Rectal smooth muscle tissue (tissue), 1 donor: Measurements from ENCODE around the gene MDH2.
"Not testable (repeated sequence)": the region's sequence is repeated elsewhere in the genome, so short reads cannot be mapped to it uniquely, and the experiment has no call there.

Source experiments
- H3K27ac ChIP-seq: one replicate; pipeline ENCODE4 v1.7.0; 2013; ENCODE audit warnings: low read depth, low read length, inconsistent platforms
- H3K27me3 ChIP-seq: one replicate; pipeline ENCODE4 v1.7.0; 2013; ENCODE audit warnings: low read length; ENCODE audit not compliant: control insufficient read depth, insufficient read depth
- H3K36me3 ChIP-seq: one replicate; pipeline ENCODE4 v1.7.0; 2013; ENCODE audit warnings: low read length; ENCODE audit not compliant: control insufficient read depth, insufficient read depth
- H3K4me1 ChIP-seq: one replicate; pipeline ENCODE4 v1.7.0; 2013; ENCODE audit warnings: low read length; ENCODE audit not compliant: control insufficient read depth, insufficient read depth
- H3K4me3 ChIP-seq: one replicate; pipeline ENCODE4 v1.7.0; 2013; ENCODE audit warnings: low read length
- H3K9ac ChIP-seq: one replicate; pipeline ENCODE4 v1.7.0; 2013; ENCODE audit warnings: low read length

Gene MDH2

GRCh38 chr7:76047811-76048667, at the start of gene MDH2, which contains the start of gene STYXL1:
Gene MDH2 (plus strand): TSS chr7:76048106. CDS start chr7:76048161, 55 bp downstream.
Gene STYXL1 (minus strand): TSS chr7:76048000. CDS start chr7:76030523, 17,477 bp downstream.
- peak within 1 kb of the TSS; percentile 95 for H3K27ac ChIP-seq

GRCh38 chr7:76000566-76000965, 47.3 kb upstream of the MDH2 start:
- Histone ChIP-seq H3K36me3 (peaks cover 13% of the 10 kb centered on the region), H3K27me3 (no peaks in the 10 kb centered on the region), H3K4me1 (no peaks in the 10 kb centered on the region), H3K9ac (no peak overlapping the region), H3K4me3 (no peak overlapping the region), H3K27ac (no peak overlapping the region)

More at GRCh38 chr7:76047811-76048667, at the start of gene MDH2, which contains the start of gene STYXL1:
- Histone ChIP-seq H3K4me3 (peak within 1 kb of the TSS; percentile 99), H3K9ac (peak within 1 kb of the TSS; percentile 99), H3K4me1 (peaks cover 5% of the 10 kb centered on the region), H3K27me3 (no peaks in the 10 kb centered on the region), H3K36me3 (peaks cover 6% of the 10 kb centered on the region)

- H3K36me3 ChIP-seq: peaks cover 13% of the 10 kb centered on the region
- H3K27ac ChIP-seq: no peak overlapping the region
- H3K4me3 ChIP-seq: no peak overlapping the region
- H3K4me1 ChIP-seq: no peaks in the 10 kb centered on the region
- no peaks in the 10 kb centered on the region for H3K27me3 ChIP-seq
- no peak overlapping the region for H3K9ac ChIP-seq
These were observed 45.8 kb upstream of the MDH2 start for GRCh38 chr7:76002139-76002538.

- Histone ChIP-seq H3K27me3 (no peaks in the 10 kb centered on the region), H3K4me3 (no peak overlapping the region), H3K36me3 (peaks cover 13% of the 10 kb centered on the region), H3K27ac (no peak overlapping the region), H3K4me1 (no peaks in the 10 kb centered on the region), H3K9ac (no peak overlapping the region)
These were observed 45.1 kb upstream of the MDH2 start for GRCh38 chr7:76002822-76003221.

- Histone ChIP-seq H3K27me3 (no peaks in the 10 kb centered on the region), H3K4me3 (no peak overlapping the region), H3K36me3 (peaks cover 13% of the 10 kb centered on the region), H3K27ac (no peak overlapping the region), H3K9ac (no peak overlapping the region), H3K4me1 (no peaks in the 10 kb centered on the region)
These were observed 44.6 kb upstream of the MDH2 start for GRCh38 chr7:76003351-76003750.

- not testable (repeated sequence) for H3K4me3 ChIP-seq, H3K4me1 ChIP-seq, H3K9ac ChIP-seq, H3K27ac ChIP-seq, H3K27me3 ChIP-seq
- peaks cover 13% of the 10 kb centered on the region for H3K36me3 ChIP-seq
These were observed 42.9 kb upstream of the MDH2 start for GRCh38 chr7:76005004-76005403.

GRCh38 chr7:76008156-76008687, 39.7 kb upstream of the MDH2 start:
- Histone ChIP-seq H3K36me3 (peaks cover 5% of the 10 kb centered on the region), H3K27ac (no peak overlapping the region)

GRCh38 chr7:76009672-76010600, 38.0 kb upstream of the MDH2 start:
- Histone ChIP-seq H3K27me3 (no peaks in the 10 kb centered on the region), H3K9ac (no peak overlapping the region), H3K4me1 (peaks cover 4% of the 10 kb centered on the region), H3K27ac (no peak overlapping the region), H3K4me3 (no peak overlapping the region), H3K36me3 (peaks cover 2% of the 10 kb centered on the region)

More at GRCh38 chr7:76008156-76008687, 39.7 kb upstream of the MDH2 start:
- H3K4me1 ChIP-seq: peaks cover 4% of the 10 kb centered on the region
- H3K4me3 ChIP-seq: no peak overlapping the region
- H3K27me3 ChIP-seq: no peaks in the 10 kb centered on the region
- no peak overlapping the region for H3K9ac ChIP-seq

- Histone ChIP-seq H3K4me1 (peaks cover 4% of the 10 kb centered on the region), H3K36me3 (peaks cover 2% of the 10 kb centered on the region), H3K27ac (peak overlapping the region; percentile 68), H3K4me3 (no peak overlapping the region), H3K27me3 (no peaks in the 10 kb centered on the region), H3K9ac (no peak overlapping the region)
These were observed 36.5 kb upstream of the MDH2 start for GRCh38 chr7:76011442-76011861.

- H3K27ac ChIP-seq: no peak overlapping the region
- H3K4me1 ChIP-seq: peaks cover 4% of the 10 kb centered on the region
- H3K27me3 ChIP-seq: no peaks in the 10 kb centered on the region
- no peak overlapping the region for H3K9ac ChIP-seq
- no peak overlapping the region for H3K4me3 ChIP-seq
- peaks cover 2% of the 10 kb centered on the region for H3K36me3 ChIP-seq
These were observed 31.5 kb upstream of the MDH2 start for GRCh38 chr7:76016191-76016947.

GRCh38 chr7:76018520-76018919, 29.4 kb upstream of the MDH2 start:
- H3K4me3 ChIP-seq, H3K27me3 ChIP-seq: not testable (repeated sequence)

More at GRCh38 chr7:76018520-76018919, 29.4 kb upstream of the MDH2 start:
- not testable (repeated sequence) for H3K36me3 ChIP-seq, H3K4me1 ChIP-seq, H3K27ac ChIP-seq, H3K9ac ChIP-seq
